GM19023 (cell line): ENCODE data around the gene CTDSPL.
A peak's percentile ranks its signal among the peaks of the same experiment; 100 is the strongest.

Source experiments
- ATAC-seq: cut with Tn5 transposase; IDR thresholded peaks from one replicate; pipeline ENCODE4 v1.9.1; 2021; ENCODE audit warnings: mild to moderate bottlenecking, moderate library complexity; ENCODE audit not compliant: unreplicated experiment

Gene CTDSPL

DNA sequence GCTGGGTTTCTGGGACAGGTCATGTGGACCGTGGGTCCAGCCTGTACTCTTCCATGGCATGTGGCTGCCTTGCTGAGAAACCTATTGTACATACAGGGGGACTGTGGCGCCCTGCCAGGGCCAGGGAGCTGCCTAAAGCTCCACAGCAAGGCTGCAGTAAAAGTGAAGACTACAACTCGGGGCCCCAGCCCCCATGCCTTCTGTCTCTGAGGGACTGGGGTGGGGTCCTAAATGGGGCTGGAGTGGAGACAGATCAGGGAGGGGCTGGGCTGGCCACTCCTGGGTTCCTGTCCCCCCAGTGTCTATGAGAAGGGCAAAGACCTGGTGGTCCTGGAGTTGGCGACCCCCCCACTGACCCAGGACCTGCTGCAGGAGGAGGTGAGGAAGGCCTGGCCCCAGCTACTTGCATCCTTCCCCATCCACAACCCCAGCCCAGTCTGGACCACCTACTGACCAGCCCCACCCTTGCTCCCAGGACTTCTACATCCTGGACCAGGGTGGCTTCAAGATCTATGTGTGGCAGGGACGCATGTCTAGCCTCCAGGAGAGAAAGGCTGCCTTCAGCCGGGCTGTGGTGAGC lies 136.2 kb downstream of the CTDSPL start:
- ATAC-seq = no peak

DNA sequence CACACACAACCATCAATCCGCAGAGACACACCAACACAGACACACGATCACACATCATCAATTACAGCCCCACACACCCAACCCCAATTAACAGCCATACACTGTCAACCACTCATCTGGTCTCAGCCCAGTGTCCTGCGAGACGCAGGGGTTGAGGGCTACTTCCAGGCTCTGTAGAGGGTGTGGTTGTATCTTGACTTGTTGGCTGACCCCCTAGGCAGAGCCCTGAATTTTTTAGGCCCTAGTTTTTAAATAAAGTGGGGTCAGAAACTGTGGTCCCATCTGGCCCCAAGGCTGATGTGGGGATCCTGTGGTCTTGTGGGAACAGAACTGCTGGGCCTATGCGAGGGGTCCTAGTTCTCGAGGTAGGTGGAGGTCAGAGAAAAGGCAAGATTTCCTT lies 138.2 kb downstream of the CTDSPL start:
- ATAC-seq = no peak

DNA sequence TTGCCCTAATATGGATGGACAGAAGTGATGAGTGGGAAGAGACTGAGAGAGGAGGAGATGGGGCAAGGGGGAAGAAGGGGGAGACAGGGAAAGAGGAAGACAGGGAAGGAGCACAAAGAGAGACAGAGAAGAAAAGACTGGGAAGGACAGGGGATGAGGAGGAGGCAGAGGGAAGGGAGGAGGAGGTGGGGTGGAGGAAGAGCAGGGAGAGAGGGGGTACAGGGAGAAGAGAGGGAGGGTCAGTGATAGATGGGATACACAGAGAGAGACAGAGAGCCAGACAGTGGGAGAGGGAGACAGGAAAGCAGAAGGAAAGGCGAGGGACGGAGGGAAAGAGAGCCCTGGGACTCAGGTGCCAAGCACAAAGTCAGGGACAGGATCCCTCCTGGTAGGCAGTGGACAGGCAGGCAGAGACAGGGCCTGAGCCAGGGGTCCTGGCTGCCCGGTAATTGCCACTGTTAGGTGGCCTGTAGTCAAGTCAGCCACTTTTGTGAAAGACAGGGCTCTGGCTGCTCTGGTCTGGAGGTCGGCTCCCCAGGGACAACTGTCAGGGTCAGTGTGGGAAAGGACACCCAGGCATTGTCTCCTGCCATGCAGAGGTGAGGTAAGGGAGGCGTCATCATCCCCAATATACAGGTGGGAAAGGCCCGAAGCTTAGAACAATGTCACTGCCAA lies 138.7 kb downstream of the CTDSPL start:
- ATAC-seq = no peak

DNA sequence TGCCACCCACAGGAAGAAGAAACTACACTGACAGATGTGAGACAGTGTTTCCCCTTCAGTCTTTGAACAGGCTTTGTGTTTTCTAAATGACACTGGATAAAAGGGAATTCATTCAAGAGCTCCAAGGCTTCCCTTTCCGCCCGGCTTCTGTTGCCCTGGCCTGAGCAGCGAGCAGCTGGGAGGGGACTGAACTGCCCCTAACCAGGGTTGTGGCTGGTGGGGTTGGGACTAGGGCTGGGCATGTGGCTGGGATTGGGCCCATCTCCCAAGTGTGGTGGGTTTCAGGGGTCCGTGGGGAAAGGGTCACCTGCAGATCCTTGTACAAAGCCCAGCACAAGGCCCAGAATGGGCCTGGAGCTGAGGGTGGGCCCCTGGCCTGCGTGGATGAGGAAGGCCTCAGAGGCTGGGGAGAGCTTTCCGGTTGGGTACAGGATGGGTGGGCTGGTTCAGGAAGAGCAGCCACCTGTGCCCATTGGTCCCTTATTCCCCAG lies 139.3 kb downstream of the CTDSPL start:
- no peak for ATAC-seq

DNA sequence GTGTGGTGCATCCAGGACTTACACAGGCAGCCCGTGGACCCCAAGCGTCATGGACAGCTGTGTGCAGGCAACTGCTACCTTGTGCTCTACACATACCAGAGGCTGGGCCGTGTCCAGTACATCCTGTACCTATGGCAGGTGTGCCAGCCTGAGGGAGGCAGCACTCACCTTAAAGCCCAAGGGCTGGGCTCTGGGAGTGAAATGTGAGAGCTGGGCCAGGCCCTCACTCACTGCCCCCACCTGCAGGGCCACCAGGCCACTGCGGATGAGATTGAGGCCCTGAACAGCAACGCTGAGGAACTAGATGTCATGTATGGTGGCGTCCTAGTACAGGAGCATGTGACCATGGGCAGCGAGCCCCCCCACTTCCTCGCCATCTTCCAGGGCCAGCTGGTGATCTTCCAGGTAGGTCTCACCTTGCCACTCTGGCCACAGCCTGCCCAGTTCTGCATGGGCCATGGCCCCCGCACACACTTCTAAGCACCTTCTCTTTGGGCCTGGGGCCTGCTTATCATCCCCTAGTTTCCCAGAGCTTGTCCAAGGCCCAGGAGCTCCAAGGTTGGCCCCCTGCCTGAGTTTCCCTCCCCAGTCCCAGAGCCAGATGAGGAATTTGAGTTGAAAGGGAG lies 139.9 kb downstream of the CTDSPL start:
- ATAC-seq = no peak

DNA sequence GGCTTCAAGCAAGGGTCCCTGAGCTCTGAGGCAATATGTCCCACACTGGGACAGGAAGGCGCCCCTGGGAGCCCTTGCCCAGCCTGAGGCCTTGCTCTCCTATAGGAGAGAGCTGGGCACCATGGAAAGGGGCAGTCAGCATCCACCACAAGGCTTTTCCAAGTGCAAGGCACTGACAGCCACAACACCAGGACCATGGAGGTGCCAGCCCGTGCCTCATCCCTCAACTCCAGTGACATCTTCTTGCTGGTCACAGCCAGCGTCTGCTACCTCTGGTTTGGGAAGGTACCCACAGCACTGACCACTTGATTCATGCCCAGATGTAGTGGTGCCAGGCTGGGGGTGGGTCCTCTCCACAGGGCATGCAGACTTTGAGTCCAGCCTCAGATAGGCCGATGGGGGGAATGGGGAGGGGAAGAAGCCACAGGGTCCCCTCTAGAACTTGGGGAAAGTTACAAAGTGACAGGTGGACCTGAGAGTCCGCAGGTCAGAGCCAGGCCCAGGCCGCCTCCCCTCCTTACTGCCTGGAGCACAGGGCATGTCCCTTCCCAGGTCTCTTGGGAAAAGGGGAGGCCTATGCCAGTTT lies 140.7 kb downstream of the CTDSPL start:
- no peak for ATAC-seq

DNA sequence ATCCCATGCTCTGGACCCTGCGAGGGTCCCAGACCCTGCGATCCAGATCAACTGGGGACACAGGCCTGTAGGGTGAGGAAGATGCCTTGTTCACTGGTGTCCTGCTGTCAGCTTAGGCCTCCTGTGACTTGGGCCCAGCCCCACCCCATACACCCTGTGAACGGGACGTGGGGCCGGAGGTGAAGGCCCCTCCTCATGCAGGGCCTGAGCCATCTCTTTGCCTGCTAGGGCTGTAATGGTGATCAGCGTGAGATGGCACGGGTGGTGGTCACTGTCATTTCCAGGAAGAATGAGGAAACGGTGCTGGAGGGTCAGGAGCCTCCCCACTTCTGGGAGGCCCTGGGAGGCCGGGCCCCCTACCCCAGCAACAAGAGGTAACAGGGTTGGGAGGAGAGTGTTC lies 141.3 kb downstream of the CTDSPL start:
- ATAC-seq = no peak

DNA sequence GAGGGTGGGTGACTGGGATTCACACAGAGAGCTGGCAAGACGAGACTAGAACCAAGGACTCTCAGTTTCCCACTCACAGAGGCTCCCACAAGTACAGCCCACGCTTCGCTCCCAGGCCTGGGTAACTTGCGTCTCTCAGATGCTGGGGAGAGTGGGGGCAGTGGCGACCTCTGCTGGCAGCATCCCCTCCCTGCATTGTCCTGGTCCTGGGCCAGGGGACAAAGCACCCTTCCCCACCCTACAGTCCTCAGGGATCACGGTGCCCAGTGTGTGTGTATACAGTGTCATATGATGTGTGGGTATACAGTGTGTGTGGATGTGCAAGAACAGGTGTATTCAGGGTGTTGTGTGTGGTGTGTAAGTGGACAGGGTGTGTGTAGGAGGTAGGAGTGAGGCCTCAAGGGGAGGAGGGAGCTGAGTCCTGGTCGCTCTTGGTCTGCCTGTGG lies 141.7 kb downstream of the CTDSPL start:
- no peak for ATAC-seq

DNA sequence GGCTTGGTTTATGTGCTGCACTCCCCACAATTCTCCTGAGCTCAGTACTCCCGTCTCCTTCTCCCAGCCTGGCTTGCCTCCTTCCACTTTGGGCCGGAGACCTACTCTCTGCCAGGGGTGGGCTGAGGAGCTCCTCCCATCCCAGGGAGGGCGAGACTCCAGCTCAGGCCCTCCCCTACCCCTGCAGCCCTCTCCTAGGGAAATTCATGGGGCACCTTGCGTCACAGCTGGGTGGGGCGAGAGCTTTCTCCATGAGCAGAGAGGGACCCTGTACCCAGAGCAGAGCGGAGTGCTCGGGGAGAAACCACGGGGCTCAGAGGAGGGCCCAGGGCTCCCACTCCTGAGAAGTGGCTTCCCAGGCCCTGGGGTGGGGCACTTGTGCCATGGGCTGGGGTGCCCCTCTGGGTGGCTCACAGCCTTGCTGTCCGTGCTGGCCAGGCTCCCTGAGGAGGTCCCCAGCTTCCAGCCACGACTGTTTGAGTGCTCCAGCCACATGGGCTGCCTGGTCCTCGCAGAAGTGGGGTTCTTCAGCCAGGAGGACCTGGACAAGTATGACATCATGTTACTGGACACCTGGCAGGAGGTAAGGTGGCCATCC lies 142.2 kb downstream of the CTDSPL start:
- no peak for ATAC-seq

DNA sequence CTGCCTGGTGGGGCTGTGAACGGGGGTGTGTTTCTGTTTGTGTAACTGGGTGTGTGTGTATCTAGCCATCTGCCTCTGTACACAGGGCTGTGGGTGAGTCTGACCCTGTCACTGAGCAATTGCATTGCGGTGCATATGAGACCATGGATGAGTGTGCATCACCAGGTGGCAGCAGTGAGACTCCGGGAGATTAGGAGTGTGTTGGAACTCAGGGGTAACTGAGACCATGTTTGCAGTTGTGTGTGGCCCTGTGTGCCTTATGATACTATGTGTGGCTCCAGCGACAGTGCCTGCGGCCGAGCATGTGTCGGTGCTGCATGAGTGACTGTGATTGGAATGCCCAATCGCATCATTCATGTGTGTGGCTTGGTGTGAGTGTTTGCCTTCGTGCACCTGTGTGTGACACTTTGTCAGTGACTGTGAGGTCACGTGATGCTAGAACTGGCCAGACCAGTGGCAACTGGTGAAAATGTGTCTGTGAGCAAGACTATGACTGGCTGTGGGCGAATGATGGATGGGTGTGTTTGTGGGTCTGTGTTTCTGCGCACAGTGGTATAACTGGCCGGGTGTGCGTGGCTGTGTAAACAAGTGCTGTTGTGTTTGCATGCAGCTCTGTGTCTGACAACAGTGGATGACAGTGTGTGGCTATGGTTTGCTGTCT lies 142.9 kb downstream of the CTDSPL start:
- ATAC-seq = peak; percentile 43

DNA sequence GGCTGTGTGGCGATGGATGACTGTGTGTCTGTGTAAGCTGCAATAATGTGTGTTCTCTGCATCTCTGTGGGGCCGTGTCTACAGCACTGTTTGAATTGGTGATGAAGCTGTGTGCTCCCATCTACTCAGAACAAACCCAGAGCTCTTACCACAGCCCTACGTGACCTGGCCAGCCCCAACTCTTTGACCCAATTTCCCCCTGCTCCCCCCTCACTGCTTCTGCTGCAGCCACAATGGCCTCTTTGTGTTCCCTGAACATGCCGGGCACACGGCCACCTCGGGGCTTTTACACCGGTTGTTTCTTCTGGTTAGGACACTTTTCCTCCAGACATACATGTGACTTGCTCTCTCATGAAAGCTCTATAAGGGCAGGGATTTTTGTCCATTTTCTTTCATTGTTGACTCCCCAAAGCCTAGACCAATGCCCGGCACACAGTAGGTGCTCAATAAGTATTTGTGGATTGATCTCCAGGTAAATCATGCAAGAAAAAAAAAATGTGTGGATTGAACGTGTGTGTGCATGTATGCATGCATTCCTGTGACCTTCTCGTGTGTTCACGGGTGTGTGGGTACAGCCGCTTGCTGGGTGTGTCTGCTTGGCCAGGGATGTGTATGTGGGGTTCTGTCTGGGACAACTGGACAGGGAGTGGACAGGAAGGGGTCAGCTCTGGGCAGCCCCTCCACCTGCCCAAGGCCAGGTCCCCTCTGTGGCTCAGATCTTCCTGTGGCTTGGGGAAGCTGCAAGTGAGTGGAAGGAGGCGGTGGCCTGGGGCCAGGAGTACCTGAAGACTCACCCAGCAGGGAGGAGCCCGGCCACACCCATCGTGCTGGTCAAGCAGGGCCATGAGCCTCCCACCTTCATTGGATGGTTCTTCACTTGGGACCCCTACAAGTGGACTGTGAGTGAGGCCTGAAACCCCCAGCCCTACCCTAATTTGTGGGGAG lies 143.7 kb downstream of the CTDSPL start:
- no peak for ATAC-seq

DNA sequence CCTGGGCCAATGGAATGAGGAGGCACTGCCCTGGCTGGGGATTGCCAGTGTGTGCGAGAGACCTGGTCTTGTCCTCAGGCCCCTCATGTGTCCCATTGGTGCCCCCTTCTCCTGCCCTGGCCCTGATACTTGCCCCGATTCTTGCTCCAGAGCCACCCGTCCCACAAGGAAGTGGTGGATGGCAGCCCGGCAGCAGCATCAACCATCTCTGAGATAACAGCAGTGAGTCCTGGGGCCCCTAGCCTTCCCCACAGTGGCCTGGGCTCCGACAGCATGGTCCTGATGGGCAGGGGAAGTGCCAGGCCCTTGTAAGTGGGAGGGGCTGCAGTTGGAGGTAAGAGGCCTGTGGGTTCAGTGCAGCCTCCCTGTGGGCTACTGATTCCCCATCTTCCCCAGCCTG lies 144.4 kb downstream of the CTDSPL start:
- ATAC-seq = no peak

DNA sequence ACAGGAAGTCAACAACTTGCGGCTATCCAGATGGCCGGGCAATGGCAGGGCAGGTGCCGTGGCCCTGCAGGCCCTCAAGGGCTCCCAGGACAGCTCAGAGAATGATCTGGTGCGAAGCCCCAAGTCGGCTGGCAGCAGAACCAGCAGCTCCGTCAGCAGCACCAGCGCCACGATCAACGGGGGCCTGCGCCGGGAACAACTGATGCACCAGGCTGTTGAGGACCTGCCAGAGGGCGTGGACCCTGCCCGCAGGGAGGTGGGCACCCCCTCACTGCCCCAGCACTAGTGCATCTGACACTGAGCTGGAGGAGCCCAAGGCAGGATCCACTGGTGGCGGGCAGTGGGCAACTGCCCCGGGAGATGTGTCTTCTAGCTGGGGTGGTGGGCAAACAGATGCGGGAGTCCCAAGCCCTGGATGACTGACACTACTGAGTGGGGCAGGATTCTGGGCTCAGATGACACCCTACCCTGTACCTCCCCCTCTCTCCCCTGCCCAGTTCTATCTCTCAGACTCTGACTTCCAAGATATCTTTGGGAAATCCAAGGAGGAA lies 144.8 kb downstream of the CTDSPL start:
- no peak for ATAC-seq

DNA sequence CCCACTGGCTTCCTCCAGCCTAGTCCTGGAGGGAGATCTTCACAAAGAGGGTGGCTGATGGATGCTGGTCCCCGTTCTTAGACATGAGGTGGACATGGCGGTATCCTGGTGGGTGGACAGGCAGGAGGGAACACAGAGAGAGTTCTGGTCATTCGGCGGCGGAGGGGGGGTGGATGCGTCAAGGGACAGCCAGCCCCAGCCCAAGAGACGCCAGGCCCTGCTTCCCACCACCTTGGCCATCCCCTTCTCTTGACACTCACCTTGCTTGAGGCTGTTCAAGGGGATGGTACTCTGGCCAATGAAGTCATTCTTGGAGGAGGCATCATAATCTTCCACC lies 146.0 kb downstream of the CTDSPL start:
- no peak for ATAC-seq

DNA sequence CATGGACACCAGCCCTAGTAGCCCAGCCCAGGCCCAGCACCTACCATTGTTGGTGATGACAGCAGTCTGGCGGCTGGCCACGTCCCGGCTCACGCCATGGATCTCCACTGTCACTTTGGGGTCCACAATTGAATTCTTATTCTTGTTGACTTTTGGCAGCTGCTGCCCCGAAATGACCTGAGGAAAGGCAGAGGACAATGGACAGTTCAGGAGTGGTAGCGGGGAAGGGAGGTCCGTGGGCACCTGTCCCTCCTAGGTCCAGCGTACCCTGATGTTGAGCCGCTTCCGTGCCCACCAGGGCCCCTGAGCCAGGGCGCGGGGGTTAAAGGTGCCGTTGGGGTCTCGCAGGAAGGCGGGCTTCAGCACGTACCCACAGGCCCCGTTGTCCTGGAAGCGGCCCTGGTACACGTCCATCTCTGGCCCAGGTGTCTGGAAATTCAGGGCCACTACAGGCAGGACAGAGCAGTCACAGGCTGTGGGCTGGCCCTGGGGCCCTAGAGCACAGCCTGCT lies 146.6 kb downstream of the CTDSPL start:
- ATAC-seq = no peak

DNA sequence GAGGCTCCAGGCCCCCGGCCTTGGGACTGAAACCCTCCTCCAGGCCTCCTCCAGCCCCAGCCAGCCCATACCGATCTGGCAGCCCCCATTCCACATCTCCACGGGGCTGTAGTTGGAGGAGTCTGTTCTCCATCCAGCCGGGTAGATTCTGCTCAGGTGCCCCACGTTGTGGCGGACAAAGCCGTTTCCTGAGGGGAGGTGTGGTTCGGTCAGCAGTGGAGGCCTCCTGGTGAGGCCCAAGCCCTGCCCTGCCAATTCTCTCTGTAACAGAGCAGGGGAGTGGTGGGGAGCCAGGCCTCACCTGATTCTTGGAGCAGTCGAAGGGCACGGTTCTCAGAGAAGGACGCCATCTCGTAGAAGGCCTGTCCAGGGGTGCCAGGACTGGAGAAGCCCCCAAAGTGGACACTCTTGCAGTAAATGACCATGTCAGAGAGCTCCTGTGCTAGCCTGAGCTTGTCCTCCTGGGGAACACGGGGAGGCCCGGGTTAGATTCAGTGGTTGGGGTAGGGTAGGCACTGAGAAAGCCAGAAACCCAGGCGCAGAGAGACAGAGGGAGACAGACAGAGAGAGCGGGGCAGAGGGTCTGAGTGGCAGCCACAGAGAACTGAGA lies 147.4 kb downstream of the CTDSPL start:
- ATAC-seq = no peak

DNA sequence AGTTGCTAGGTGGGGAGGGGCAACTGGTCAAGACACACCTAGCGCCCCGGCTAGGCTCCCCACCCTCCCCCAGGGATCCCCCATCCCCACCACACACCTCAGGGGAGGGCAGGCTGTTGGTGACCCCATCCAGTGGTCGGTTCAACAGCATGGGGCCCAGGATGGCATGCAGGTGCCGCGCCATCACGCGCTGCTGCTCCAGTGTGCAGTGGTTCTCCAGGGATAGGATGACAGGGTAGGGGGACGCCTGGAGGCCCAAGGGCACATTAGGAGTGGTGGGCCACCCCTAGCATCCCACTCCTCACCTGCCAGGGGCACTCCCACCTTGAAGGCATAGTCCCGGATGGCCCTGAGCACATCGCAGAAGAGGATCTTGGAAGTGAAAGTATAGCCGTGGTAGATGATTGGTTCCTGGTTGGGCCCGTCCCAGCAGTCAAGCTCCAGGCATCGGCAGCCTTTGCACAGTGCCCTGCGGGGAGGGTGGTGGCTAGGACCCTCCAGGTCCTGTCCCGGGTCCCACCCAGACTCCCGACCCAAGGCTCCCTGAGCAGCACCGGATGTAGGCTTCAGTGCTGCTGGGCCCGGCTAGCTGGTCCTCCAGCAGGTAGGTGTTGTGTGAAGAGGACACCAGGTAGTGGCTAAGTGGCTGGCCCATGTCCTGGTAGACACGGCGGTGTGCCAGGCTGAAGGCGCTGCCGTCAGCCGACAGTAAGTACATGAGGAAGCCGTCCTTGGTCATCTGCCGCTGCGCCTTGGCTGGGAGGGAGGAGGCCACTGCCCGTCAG lies 148.3 kb downstream of the CTDSPL start:
- ATAC-seq = no peak

DNA sequence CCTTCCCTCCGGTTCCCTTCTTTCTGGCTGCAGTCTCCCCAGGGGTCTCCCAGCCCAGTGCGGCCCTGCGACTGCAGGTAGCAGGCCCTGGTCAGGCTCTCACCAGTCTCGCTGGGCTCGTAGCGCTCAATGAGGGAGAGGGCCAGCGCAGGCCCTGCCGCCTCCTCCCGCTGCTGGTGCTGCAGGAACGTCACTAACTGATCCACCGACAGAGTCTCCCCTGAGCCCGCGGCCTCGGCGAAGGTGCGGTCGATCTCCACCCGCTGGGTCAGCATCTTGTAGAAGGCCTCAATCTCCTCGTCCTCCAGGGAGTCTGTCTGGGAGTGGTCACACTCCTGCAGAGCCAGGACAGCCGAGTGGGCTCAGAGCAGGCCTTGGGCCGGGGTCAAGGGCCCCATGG lies 149.4 kb downstream of the CTDSPL start:
- no peak for ATAC-seq
